Colonic mucosa (tissue), 4 donors: ENCODE results near the gene IL7R. TPM values are rescaled to one million over a fixed set of nuclear protein-coding genes. Genes with fewer than 3 reads are reported as not detected.

Experiments
- DNase-seq: peaks from one replicate; pipeline ENCODE4 v3.0.0-alpha.2; 2020
- H3K27ac ChIP-seq: fragments of 200-600 bp; one replicate; pipeline ENCODE4 v1.8.0; 2021
- H3K27me3 ChIP-seq: fragments of 200-600 bp; one replicate; pipeline ENCODE4 v1.8.0; 2021
- H3K36me3 ChIP-seq: fragments of 200-600 bp; one replicate; pipeline ENCODE4 v1.8.0; 2021
- H3K4me1 ChIP-seq: fragments of 200-600 bp; one replicate; pipeline ENCODE4 v1.8.0; 2021; ENCODE audit warnings: mild to moderate bottlenecking
- H3K4me3 ChIP-seq: fragments of 200-600 bp; one replicate; pipeline ENCODE4 v1.8.0; 2021
- H3K9ac ChIP-seq, 2 donors: one replicate each; pipeline ENCODE4 v1.7.0; 2013; ENCODE audit warnings: control low read depth in 2 of 2, low read depth in 2 of 2, low read length in 2 of 2
- H3K9me3 ChIP-seq: fragments of 200-600 bp; one replicate; pipeline ENCODE4 v1.8.0; 2021
- CTCF ChIP-seq: fragments of 200-600 bp; IDR thresholded peaks from one replicate; pipeline ENCODE4 v1.8.0; 2022; ENCODE audit warnings: antibody characterized with exemption, mild to moderate bottlenecking
- intact Hi-C: fragments of 100-400 bp; cut with DNase I; formaldehyde crosslinking; loops from one replicate; pipeline ENCODE4 v1.14.1; 2022
- total RNA-seq, 2 donors: library from RNA; stranded (reverse); fragmentation: NEBNext Ultra II Directional in 1 of 2; extraction: Animal tissue kit (Norgen Biotek cat#: 25700) in 1 of 2; gene quantifications; one replicate each; pipeline ENCODE4 v1.2.1, GENCODE V29; 2021
- donor health status: healthy.
- donor health status: DM: no; HTN: no; CAD: no.
- donor health status: DM: no; HTN: no; CAD: no.

Gene IL7R
- total RNA-seq, 2 donors from 2014 or later, result 4.6 to 6.1 TPM

- H3K9me3 ChIP-seq, result no peaks in the 10 kb centered on the region
- H3K4me3 ChIP-seq, result no peak overlapping the region
- no peak for DNase-seq
- no peak overlapping the region for H3K27ac ChIP-seq
- TF ChIP-seq CTCF, result no peak
- no peaks in the 10 kb centered on the region for H3K4me1 ChIP-seq
- H3K27me3 ChIP-seq, result no peaks in the 10 kb centered on the region
- no peaks in the 10 kb centered on the region for H3K36me3 ChIP-seq
- no peak overlapping the region for H3K9ac ChIP-seq
- intact Hi-C loops, result no loop called here
Measured at GRCh38 chr5:35863159-35863558, 6.5 kb downstream of the IL7R start.

- no peaks in the 10 kb centered on the region for H3K4me1 ChIP-seq
- no peaks in the 10 kb centered on the region for H3K9me3 ChIP-seq
- H3K9ac ChIP-seq, result no peak overlapping the region
- H3K4me3 ChIP-seq, result no peak overlapping the region
- intact Hi-C loops, result no loop called here
- no peaks in the 10 kb centered on the region for H3K36me3 ChIP-seq
- TF ChIP-seq CTCF, result no peak
- no peak overlapping the region for H3K27ac ChIP-seq
- DNase-seq, result no peak
- no peaks in the 10 kb centered on the region for H3K27me3 ChIP-seq
Measured at GRCh38 chr5:35867998-35868397, 11.3 kb downstream of the IL7R start.

- Histone ChIP-seq H3K9me3 (no peaks in the 10 kb centered on the region), H3K27ac (no peak overlapping the region), H3K9ac (no peak overlapping the region), H3K36me3 (no peaks in the 10 kb centered on the region), H3K27me3 (no peaks in the 10 kb centered on the region), H3K4me1 (no peaks in the 10 kb centered on the region), H3K4me3 (no peak overlapping the region)
- no peak for DNase-seq
- intact Hi-C loops, result no loop called here
- no peak for TF ChIP-seq CTCF
Measured at GRCh38 chr5:35869685-35870277, 13.1 kb downstream of the IL7R start.

GRCh38 chr5:35870605-35871004 is 13.9 kb downstream of the IL7R start:
- DNase-seq, result no peak
- Histone ChIP-seq H3K27me3 (no peaks in the 10 kb centered on the region), H3K9ac (no peak overlapping the region), H3K36me3 (no peaks in the 10 kb centered on the region), H3K4me3 (no peak overlapping the region), H3K9me3 (no peaks in the 10 kb centered on the region), H3K27ac (no peak overlapping the region), H3K4me1 (no peaks in the 10 kb centered on the region)
- intact Hi-C loops, result no loop called here
- no peak for TF ChIP-seq CTCF

GRCh38 chr5:35876454-35876853 is 19.8 kb downstream of the IL7R start:
- Histone ChIP-seq H3K36me3 (no peaks in the 10 kb centered on the region), H3K27me3 (no peaks in the 10 kb centered on the region), H3K9me3 (no peaks in the 10 kb centered on the region), H3K9ac (no peak overlapping the region), H3K4me3 (no peak overlapping the region), H3K27ac (no peak overlapping the region), H3K4me1 (no peaks in the 10 kb centered on the region)
- TF ChIP-seq CTCF, result no peak
- intact Hi-C loops, result no loop called here
- DNase-seq, result no peak

- peak; percentile 27 for DNase-seq
- intact Hi-C loops, result no loop called here
- no peaks in the 10 kb centered on the region for H3K4me1 ChIP-seq
- no peaks in the 10 kb centered on the region for H3K36me3 ChIP-seq
- H3K27me3 ChIP-seq, result no peaks in the 10 kb centered on the region
- no peak overlapping the region for H3K4me3 ChIP-seq
- no peaks in the 10 kb centered on the region for H3K9me3 ChIP-seq
- no peak overlapping the region for H3K9ac ChIP-seq
- TF ChIP-seq CTCF, result no peak
- no peak overlapping the region for H3K27ac ChIP-seq
Measured at GRCh38 chr5:35876922-35877321, 20.2 kb downstream of the IL7R start.
